ENCODE data around the gene LYZL2. TPM values are rescaled to one million over a fixed set of nuclear protein-coding genes. Genes with fewer than 3 reads are reported as not detected.

Gene LYZL2
- total and polyA plus RNA-seq, 2 of the 8 experiments (the other 6 are each of a cell fraction or from before 2014, with no cell fraction given), result not detected

Other genes starting within 250 kb of the LYZL2 start
- gene MAP3K8, start 195.6 kb downstream of the LYZL2 start, total RNA-seq (2021; fragmentation: NEBNext Ultra II Directional; extraction: Animal tissue kit (Norgen Biotek cat#: 25700)), result 5.4 and 5.6 TPM in 2 replicates
- 2.7 and 6.0 TPM in 2 replicates for gene MAP3K8, start 195.6 kb downstream of the LYZL2 start, polyA plus RNA-seq (2011; rRNA removed)